Activated CD8-positive, alpha-beta T cell treated with anti-CD3 and anti-CD28 coated beads, Interleukin-2, amount 10 ng/mL, durations not matched to agents 7 days and 5 days (primary cell): ENCODE results near the gene ORC2. TPM values are rescaled to one million over a fixed set of nuclear protein-coding genes. Genes with fewer than 3 reads are reported as not detected.

Experiments
- ATAC-seq: fragments of 150-1000 bp; cut with Tn5 transposase; one replicate; pipeline ENCODE4 v1.10.0; 2021; ENCODE audit warnings: moderate library complexity
- CTCF ChIA-PET: fragments of 350-600 bp; sonication (Branson Sonifier 250); formaldehyde crosslinking; loops from one replicate; lab custom pipeline; 2021; ENCODE audit warnings: antibody characterized with exemption; lab: Charles Lee
- POLR2A ChIA-PET: fragments of 350-600 bp; sonication (Branson Sonifier 250); formaldehyde crosslinking; loops from one replicate; lab custom pipeline; 2021; ENCODE audit warnings: antibody characterized with exemption; lab: Charles Lee
- DNase-seq: peaks from one replicate; pipeline ENCODE4 v3.0.0-alpha.2; 2020
- H3K27ac Mint-ChIP-seq: one replicate; pipeline ENCODE4 v1.8.0; 2021; ENCODE audit warnings: mild to moderate bottlenecking, mixed read lengths
- H3K27me3 Mint-ChIP-seq: one replicate; pipeline ENCODE4 v1.8.0; 2021; ENCODE audit warnings: low read depth, mixed read lengths
- H3K36me3 Mint-ChIP-seq: one replicate; pipeline ENCODE4 v1.8.0; 2021; ENCODE audit warnings: low read depth, mixed read lengths
- H3K4me1 Mint-ChIP-seq: one replicate; pipeline ENCODE4 v1.8.0; 2021; ENCODE audit warnings: low read depth, mixed read lengths
- H3K4me3 Mint-ChIP-seq: one replicate; pipeline ENCODE4 v1.8.0; 2021; ENCODE audit warnings: mild to moderate bottlenecking, mixed read lengths
- H3K9me3 Mint-ChIP-seq: one replicate; pipeline ENCODE4 v1.8.0; 2022; ENCODE audit warnings: mixed read lengths; ENCODE audit not compliant: insufficient read depth
- total RNA-seq, 2 experiments: library from RNA; stranded (reverse); gene quantifications; one replicate each; pipeline ENCODE4 v1.2.3, GENCODE V29; 2021

ORC2 gene
- total RNA-seq, 2 experiments from 2014 or later: 47.4 to 57.2 TPM

DNA sequence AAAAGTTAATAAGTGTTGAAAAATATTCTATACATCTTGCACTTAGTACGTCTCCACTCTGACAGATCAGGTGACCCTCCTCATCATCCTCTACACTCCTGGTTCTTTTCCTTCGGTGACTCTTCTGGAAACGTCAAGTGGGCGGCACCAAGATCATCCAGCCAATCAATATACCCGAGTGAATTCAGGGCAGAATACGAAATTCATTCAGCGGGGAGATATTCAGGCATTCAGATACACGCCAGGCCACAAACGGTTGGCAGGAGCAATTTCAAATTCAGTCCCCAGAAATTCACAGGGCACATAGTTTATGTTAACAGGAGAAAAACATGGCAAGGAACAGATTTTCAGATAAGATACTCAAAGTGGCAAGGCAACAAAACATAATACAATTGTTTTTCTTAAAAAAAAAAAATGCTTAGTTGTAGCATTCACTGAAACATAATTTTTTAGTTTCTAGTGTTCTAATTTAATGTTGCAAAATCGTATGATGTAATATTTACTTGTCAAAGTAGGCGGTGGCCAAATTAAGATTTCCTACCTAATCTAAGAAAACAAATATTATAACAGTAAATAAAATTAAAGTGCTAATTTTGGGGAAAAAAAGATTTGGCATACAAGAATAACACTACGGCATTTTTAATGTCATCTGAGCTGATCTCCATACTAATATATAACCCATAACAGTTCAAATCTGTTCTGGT, 103.2 kb downstream of the ORC2 start:
- ATAC-seq (no peak), DNase-seq (peak; percentile 40)
- POLR2A ChIA-PET: interaction anchor here (1.1 to 2.0 kb wide), 3 partner anchors 27 to 29 kb away, joined by 3 to 6 read pairs (median 6); partner anchors contain the start of genes NIF3L1 and PPIL3

More for the DNA sequence above, 103.2 kb downstream of the ORC2 start:
- H3K36me3 Mint-ChIP-seq: peaks cover 82% of the 10 kb centered on the region
- no peaks in the 10 kb centered on the region for H3K9me3 Mint-ChIP-seq
- H3K4me1 Mint-ChIP-seq: peaks cover 56% of the 10 kb centered on the region
- H3K27ac Mint-ChIP-seq: peak overlapping the region; percentile 76
- no peaks in the 10 kb centered on the region for H3K27me3 Mint-ChIP-seq
- peak overlapping the region; percentile 95 for H3K4me3 Mint-ChIP-seq
- CTCF ChIA-PET: interaction anchor here (1.9 kb wide), 1 partner anchor 147 kb away, joined by 5 read pairs; no protein-coding TSS in a partner anchor

Other genes starting within 250 kb of the ORC2 start
- gene BZW1, start 151.8 kb downstream of the ORC2 start, total RNA-seq: 100 to 1,000 TPM; 276 to 304 TPM
- gene CLK1, start 99.0 kb downstream of the ORC2 start, total RNA-seq: 100 to 1,000 TPM; 122 to 126 TPM
- gene PPIL3, start 74.6 kb downstream of the ORC2 start, total RNA-seq: 10 to 100 TPM; 81.6 to 82.9 TPM
- gene NIF3L1, start 74.3 kb downstream of the ORC2 start, total RNA-seq: 10 to 100 TPM; 37.0 to 39.0 TPM
- gene HYCC2, start 108.0 kb upstream of the ORC2 start, total RNA-seq: 10 to 100 TPM; 35.9 to 40.2 TPM
- gene NDUFB3, start 108.3 kb upstream of the ORC2 start, total RNA-seq: 100 to 1,000 TPM; 167 to 173 TPM
- gene CFLAR, start 152.5 kb upstream of the ORC2 start, total RNA-seq: 10 to 100 TPM; 90.4 to 95.0 TPM
- gene CASP10, start 219.5 kb upstream of the ORC2 start, total RNA-seq: 10 to 100 TPM; 40.7 to 42.8 TPM